SW 1271 (cell line): ENCODE measurements around the gene ANKMY1.
A peak's percentile ranks its signal among the peaks of the same experiment; 100 is the strongest.

Source experiments
- DNase-seq, 2 experiments: peaks; one replicate each; lab custom pipeline; 2025; lab: John Stamatoyannopoulos, UW

ANKMY1 gene

GRCh38 chr2:240447934-240448333 is 109.9 kb downstream of the ANKMY1 start:
- no peak for DNase-seq

GRCh38 chr2:240447331-240447730 is 110.5 kb downstream of the ANKMY1 start:
- no peak for DNase-seq

GRCh38 chr2:240446664-240447175 is 111.1 kb downstream of the ANKMY1 start:
- no peak for DNase-seq

- DNase-seq, result no peak
These were observed 111.7 kb downstream of the ANKMY1 start for GRCh38 chr2:240445961-240446663.

- no peak for DNase-seq
These were observed 113.3 kb downstream of the ANKMY1 start for GRCh38 chr2:240444464-240444863.

- no peak for DNase-seq
These were observed 113.9 kb downstream of the ANKMY1 start for GRCh38 chr2:240443891-240444301.

GRCh38 chr2:240442891-240443715 is 114.7 kb downstream of the ANKMY1 start:
- no peak for DNase-seq

GRCh38 chr2:240441993-240442411 is 115.8 kb downstream of the ANKMY1 start:
- no peak for DNase-seq

- no peak for DNase-seq
These were observed 116.3 kb downstream of the ANKMY1 start for GRCh38 chr2:240441326-240441992.

GRCh38 chr2:240440704-240441320 is 117.0 kb downstream of the ANKMY1 start:
- DNase-seq, result no peak

- no peak for DNase-seq
These were observed 117.5 kb downstream of the ANKMY1 start for GRCh38 chr2:240440251-240440650.

- no peak for DNase-seq
These were observed 118.1 kb downstream of the ANKMY1 start for GRCh38 chr2:240439698-240440151.

GRCh38 chr2:240438810-240439697 is 118.7 kb downstream of the ANKMY1 start:
- no peak for DNase-seq

- peak in 1 of 2 experiments; percentile 48 for DNase-seq
These were observed 119.7 kb downstream of the ANKMY1 start for GRCh38 chr2:240437861-240438809.

- no peak for DNase-seq
These were observed 120.3 kb downstream of the ANKMY1 start for GRCh38 chr2:240437551-240437860.

GRCh38 chr2:240436683-240437550 is 120.9 kb downstream of the ANKMY1 start:
- no peak for DNase-seq

GRCh38 chr2:240435948-240436682 is 121.7 kb downstream of the ANKMY1 start:
- DNase-seq, result no peak

GRCh38 chr2:240435457-240435947 is 122.3 kb downstream of the ANKMY1 start, which contains the start of gene GPC1:
TSS of gene GPC1 (plus strand) at chr2:240435663. CDS start at chr2:240435919, 256 bp downstream.
- peak; percentile 49 to 58 for DNase-seq
